BJ (cell line): ENCODE data around the gene USP20. TPM values are rescaled to one million over a fixed set of nuclear protein-coding genes. Genes with fewer than 3 reads are reported as not detected.

Experiments used
- CTCF ChIA-PET: fragments of 350-600 bp; formaldehyde crosslinking; extraction: SDS; loops from one replicate; lab custom pipeline; 2021; ENCODE audit warnings: antibody characterized with exemption, inconsistent platforms; lab: Yijun Ruan, JAX
- POLR2A ChIA-PET: fragments of 300-600 bp; sonication (Branson Sonifier 250); formaldehyde crosslinking; extraction: SDS; loops from one replicate; lab custom pipeline; 2021; ENCODE audit warnings: antibody characterized with exemption; lab: Charles Lee
- DNase-seq: peaks from one replicate; pipeline ENCODE4 v3.0.0-alpha.2; 2011; ENCODE audit warnings: low read depth
- H3K27me3 ChIP-seq: 2 replicates; pipeline ENCODE4 v1.6.0; 2011; ENCODE audit warnings: low read length; ENCODE audit not compliant: control insufficient read depth, insufficient read depth
- H3K36me3 ChIP-seq: 2 replicates; pipeline ENCODE4 v1.5.1; 2011; ENCODE audit warnings: low read length; ENCODE audit not compliant: control insufficient read depth, insufficient read depth
- H3K4me3 ChIP-seq: 2 replicates; pipeline ENCODE4 v1.5.1; 2011; ENCODE audit warnings: low read depth, mild to moderate bottlenecking, control low read depth, low read length
- polyA plus RNA-seq: library from polyadenylated mRNA; depleted of rRNA; stranded (reverse); fragments of >200 nt; gene quantifications from 2 replicates; pipeline ENCODE4 v1.2.3, GENCODE V29; 2011
- TF ChIP-seq, protein P1 (sequence below): IDR thresholded peaks from 2 replicates; pipeline ENCODE4 v1.5.1; 2011; ENCODE audit warnings: low read depth, mild to moderate bottlenecking, control low read depth, inconsistent platforms, low read length, moderate library complexity; ENCODE audit not compliant: insufficient read depth

The USP20 gene
- polyA plus RNA-seq, 1 experiment = 19.0 TPM

DNA sequence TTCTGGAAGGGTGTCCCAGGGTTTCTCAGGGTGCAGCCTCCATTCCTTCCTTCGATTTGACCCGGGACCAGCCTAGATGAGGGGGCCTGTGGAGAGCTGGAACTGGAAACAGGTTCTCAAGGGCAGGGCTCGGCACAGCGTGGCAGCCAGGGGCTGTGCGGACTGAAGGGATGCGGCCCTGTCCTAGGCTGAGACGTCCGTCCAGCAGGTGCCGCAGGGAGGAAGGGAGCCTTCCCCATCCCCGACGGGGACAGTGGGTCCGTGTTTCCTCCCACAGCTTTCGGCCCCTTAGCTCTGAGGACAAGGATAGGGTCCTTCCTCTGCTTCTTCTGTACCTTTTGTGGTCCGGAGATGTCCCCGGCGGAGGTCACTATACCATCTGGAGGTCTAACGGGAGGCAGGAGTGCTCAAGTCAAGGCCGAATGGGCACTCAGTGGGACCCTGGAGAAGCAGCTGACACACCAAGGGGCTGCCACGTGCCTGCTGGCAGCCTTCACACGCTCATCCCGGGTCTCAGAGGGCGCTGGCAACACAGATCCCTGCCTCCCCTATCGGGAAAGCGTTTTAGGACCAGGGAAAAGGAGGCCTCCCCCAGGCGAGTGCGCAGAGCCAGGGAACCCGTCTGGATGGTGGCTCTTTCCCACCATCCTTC lies 49.9 kb downstream of the USP20 start:
- H3K27me3 ChIP-seq = no peaks in the 10 kb centered on the region
- POLR2A ChIA-PET = interaction anchor here (0.6 kb wide), 1 partner anchor 188 kb away, joined by 3 read pairs; no protein-coding TSS in a partner anchor
- no peak for DNase-seq
- TF ChIP-seq, protein P1, sequence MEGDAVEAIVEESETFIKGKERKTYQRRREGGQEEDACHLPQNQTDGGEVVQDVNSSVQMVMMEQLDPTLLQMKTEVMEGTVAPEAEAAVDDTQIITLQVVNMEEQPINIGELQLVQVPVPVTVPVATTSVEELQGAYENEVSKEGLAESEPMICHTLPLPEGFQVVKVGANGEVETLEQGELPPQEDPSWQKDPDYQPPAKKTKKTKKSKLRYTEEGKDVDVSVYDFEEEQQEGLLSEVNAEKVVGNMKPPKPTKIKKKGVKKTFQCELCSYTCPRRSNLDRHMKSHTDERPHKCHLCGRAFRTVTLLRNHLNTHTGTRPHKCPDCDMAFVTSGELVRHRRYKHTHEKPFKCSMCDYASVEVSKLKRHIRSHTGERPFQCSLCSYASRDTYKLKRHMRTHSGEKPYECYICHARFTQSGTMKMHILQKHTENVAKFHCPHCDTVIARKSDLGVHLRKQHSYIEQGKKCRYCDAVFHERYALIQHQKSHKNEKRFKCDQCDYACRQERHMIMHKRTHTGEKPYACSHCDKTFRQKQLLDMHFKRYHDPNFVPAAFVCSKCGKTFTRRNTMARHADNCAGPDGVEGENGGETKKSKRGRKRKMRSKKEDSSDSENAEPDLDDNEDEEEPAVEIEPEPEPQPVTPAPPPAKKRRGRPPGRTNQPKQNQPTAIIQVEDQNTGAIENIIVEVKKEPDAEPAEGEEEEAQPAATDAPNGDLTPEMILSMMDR = peak; percentile 43
- no peak overlapping the region for H3K4me3 ChIP-seq
- CTCF ChIA-PET = interaction anchor here (0.6 to 2.5 kb wide), 22 partner anchors 13 to 357 kb away, joined by 3 to 9 read pairs (median 4); partner anchors contain the start of genes FNBP1 and GPR107
- H3K36me3 ChIP-seq = peaks cover 10% of the 10 kb centered on the region

DNA sequence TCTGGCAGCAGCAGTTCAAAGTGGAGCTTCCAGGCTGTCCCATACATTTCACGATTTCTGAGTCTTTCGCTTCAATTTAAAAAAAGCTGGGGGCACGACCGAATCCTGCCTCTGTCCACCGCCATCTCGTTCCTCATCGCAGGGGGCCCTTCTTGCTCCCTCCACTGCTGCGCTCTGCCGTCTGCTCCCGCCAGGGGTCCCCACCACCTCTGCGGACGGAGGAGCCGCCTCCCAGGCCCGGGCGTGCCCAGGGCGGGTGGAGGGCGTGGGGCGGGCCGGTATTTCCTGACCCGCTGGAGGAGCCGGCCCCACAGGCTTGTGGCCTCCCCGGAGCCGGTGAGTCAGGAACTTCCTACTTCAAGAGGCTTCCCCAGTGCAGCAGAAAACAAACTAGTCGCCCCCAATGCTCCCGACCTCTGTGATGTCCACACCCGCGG lies 50.4 kb downstream of the USP20 start:
- CTCF ChIA-PET = interaction anchor here (0.7 to 2.5 kb wide), 19 partner anchors 13 to 357 kb away, joined by 3 to 9 read pairs (median 5); partner anchors contain the start of genes FNBP1 and GPR107
- DNase-seq = peak; percentile 63
- POLR2A ChIA-PET = interaction anchor here (0.6 kb wide), 1 partner anchor 188 kb away, joined by 3 read pairs; no protein-coding TSS in a partner anchor
- Histone ChIP-seq H3K4me3 (no peak overlapping the region), H3K36me3 (peaks cover 10% of the 10 kb centered on the region), H3K27me3 (no peaks in the 10 kb centered on the region)
- TF ChIP-seq, protein P1 = peak; percentile 98

DNA sequence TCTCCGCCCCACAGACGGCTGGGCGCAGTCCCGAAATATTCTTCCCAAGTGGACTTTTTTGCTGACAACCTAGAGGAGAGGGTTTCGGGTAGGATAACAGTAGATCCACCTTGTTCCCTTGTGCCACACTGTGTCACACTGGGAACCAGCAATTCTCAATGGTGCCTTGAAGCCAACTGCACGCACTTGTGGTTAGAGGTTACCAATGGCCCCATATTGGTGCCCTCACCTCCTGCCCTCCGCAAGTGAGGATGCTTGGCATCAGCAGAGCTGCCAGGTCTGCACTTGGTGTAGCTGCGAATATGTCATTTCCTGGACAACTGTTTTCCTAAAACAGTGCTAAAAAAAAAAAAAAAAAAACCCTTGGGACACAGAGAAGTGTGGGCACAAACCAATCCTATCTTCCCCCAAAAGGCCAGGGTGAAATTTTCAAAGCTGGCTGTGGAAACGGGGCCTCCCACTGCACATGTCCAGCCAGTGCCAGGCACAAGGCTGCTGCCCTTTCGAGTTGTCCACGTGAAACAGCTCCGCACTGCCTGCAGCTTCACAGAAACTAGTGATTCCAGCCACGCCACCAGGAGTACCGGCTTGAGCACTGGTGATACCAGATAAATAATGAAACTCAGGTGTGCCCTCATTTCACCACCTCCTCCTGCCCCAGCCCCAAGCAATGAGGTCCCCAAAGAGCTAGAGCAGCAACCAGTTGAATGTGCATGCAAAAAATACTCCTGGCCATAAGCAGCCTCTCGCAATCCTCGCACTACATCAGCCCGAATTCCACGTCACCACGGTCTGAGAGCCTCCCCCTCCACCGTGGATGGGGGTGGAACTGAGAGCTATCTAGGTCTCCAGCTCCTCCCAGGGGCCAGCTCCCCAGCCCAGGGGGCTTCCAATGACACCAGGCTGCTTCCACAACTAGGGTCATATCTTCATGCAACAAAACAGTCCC lies 51.2 kb downstream of the USP20 start:
- ChIA-PET POLR2A (interaction anchor here (0.6 kb wide), 1 partner anchor 187 kb away, joined by 3 read pairs; no protein-coding TSS in a partner anchor), CTCF (interaction anchor here (0.5 to 2.5 kb wide), 11 partner anchors 12 to 217 kb away, joined by 3 to 9 read pairs (median 4); no protein-coding TSS in a partner anchor)
- no peak for DNase-seq
- peaks cover 8% of the 10 kb centered on the region for H3K36me3 ChIP-seq
- H3K4me3 ChIP-seq = 0 out of 2 replicates have a peak overlapping the region, but pooled peaks have one; percentile 2
- no peaks in the 10 kb centered on the region for H3K27me3 ChIP-seq
- TF ChIP-seq, protein P1 = no peak

DNA sequence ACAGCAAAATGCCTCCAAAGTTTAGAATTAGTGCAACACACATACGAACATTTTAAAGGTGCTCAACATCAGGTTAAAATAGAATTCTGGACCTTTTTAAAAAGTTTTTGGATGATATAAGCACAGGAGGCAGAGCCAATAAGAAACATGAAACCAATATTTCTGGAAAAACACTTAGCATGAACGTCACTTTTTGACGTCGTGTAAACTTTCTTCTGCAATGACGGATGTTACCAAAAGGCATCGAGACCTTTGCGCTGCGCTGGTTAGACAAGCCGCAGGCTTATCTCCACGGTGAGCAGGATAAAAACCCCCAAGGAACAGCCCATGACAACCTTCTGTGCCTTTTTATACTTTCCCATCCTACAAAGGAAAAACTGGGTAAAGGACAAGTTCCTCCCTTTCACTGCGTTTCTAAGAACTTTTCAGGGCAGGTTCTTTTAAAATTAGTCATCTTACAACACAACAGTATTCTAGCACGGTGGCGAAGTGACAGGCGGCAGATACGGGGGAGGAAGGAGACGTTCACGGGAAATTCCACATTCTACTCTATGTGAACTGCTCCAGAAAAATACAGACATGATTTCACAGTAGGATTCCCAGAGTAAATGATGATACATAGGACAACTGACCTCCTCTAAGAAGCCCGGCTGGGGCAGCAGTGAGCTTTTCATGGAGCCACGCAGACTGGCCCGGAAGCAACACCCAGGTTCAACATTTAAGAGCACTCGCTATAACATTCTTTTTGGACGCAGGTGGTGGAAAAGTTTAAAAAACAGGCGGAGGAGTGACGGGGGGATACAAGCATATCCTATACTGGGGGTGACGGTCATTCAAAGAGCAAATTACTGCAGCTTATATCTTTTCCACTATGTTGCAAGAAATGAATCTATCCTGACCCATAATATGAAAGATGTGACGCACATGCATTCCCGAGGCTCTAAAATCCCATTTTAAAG lies 52.4 kb downstream of the USP20 start:
- ChIA-PET CTCF (interaction anchor here (1.1 kb wide), 1 partner anchor 175 kb away, joined by 3 read pairs; no protein-coding TSS in a partner anchor), POLR2A (no interaction called here)

More for the DNA sequence above, 52.4 kb downstream of the USP20 start:
- no peaks in the 10 kb centered on the region for H3K27me3 ChIP-seq
- peaks cover 6% of the 10 kb centered on the region for H3K36me3 ChIP-seq
- TF ChIP-seq, protein P1 = 0 out of 2 replicates have a peak, but pooled peaks have one; percentile 8
- no peak for DNase-seq
- H3K4me3 ChIP-seq = no peak overlapping the region
